Fibroblast of the aortic adventitia (primary cell): ENCODE measurements around the gene PTTG1. TPM values are rescaled to one million over a fixed set of nuclear protein-coding genes. Genes with fewer than 3 reads are reported as not detected.

Source experiments
- DNase-seq: peaks from one replicate; pipeline ENCODE4 v3.0.0-alpha.2; 2010; ENCODE audit warnings: low read depth
- H3K4me3 ChIP-seq: 2 replicates; pipeline ENCODE4 v1.5.1; 2011; ENCODE audit warnings: low read depth, mild to moderate bottlenecking, control low read depth, low read length, moderate library complexity
- CTCF ChIP-seq: IDR thresholded peaks from 2 replicates; pipeline ENCODE4 v1.5.1; 2011; ENCODE audit warnings: mild to moderate bottlenecking, low read length, control low read depth, inconsistent platforms; ENCODE audit not compliant: insufficient read depth
- total RNA-seq: library from RNA; depleted of rRNA; stranded (reverse); fragments of >200 nt; gene quantifications from 2 replicates; pipeline ENCODE4 v1.2.3, GENCODE V29; 2012; ENCODE audit warnings: low replicate concordance

The PTTG1 gene
- total RNA-seq, 1 donor = 107 TPM

GRCh38 chr5:160456480-160457177 lies 35.0 kb downstream of the PTTG1 start:
- no peak overlapping the region for H3K4me3 ChIP-seq
- no peak for DNase-seq
- TF ChIP-seq CTCF = no peak

GRCh38 chr5:160457252-160457651 lies 35.6 kb downstream of the PTTG1 start:
- no peak for DNase-seq
- TF ChIP-seq CTCF = no peak
- no peak overlapping the region for H3K4me3 ChIP-seq

GRCh38 chr5:160458806-160459800 lies 37.4 kb downstream of the PTTG1 start:
- no peak overlapping the region for H3K4me3 ChIP-seq
- TF ChIP-seq CTCF = no peak
- no peak for DNase-seq

GRCh38 chr5:160460377-160461049 lies 38.9 kb downstream of the PTTG1 start:
- peak; percentile 42 for DNase-seq
- no peak overlapping the region for H3K4me3 ChIP-seq

GRCh38 chr5:160461378-160461777 lies 39.7 kb downstream of the PTTG1 start:
- TF ChIP-seq CTCF = no peak
- H3K4me3 ChIP-seq = no peak overlapping the region
- DNase-seq = no peak

More at GRCh38 chr5:160460377-160461049, 38.9 kb downstream of the PTTG1 start:
- peak; percentile 54 for TF ChIP-seq CTCF

GRCh38 chr5:160462167-160462566 lies 40.5 kb downstream of the PTTG1 start:
- DNase-seq = no peak
- H3K4me3 ChIP-seq = no peak overlapping the region
- TF ChIP-seq CTCF = no peak
